GM12878 (cell line): ENCODE measurements around the gene TMEM266. TPM values are rescaled to one million over a fixed set of nuclear protein-coding genes. Genes with fewer than 3 reads are reported as not detected.

ENCODE experiments used
- ATAC-seq: fragments of 200-7000 bp; cut with Tn5 transposase; 3 replicates; pipeline ENCODE4 v1.9.1; 2020; ENCODE audit warnings: mild to moderate bottlenecking, moderate library complexity
- BruUV-seq: library from RNA; stranded (reverse); fragments of 400-500 nt; replicated peaks from 2 replicates; lab custom pipeline; 2021; lab: Mats Ljungman, UMichigan
- CTCF ChIA-PET: fragments of 300-600 bp; sonication (Branson Sonifier 250); formaldehyde crosslinking; extraction: SDS; loops from one replicate; lab custom pipeline; 2021; ENCODE audit warnings: inconsistent platforms; lab: Yijun Ruan, JAX
- POLR2A ChIA-PET: fragments of 350-600 bp; formaldehyde crosslinking; extraction: SDS; loops from one replicate; lab custom pipeline; 2021; ENCODE audit warnings: inconsistent platforms; lab: Charles Lee
- RAD21 ChIA-PET: fragments of 300-600 bp; sonication (Branson Sonifier 250); formaldehyde crosslinking; loops from one replicate; lab custom pipeline; 2023; ENCODE audit warnings: antibody characterized with exemption; ENCODE audit not compliant: unreplicated experiment; lab: Charles Lee
- SMC1A ChIA-PET: fragments of 300-600 bp; sonication (Branson Sonifier 250); formaldehyde crosslinking; loops from one replicate; lab custom pipeline; 2023; ENCODE audit not compliant: unreplicated experiment, uncharacterized antibody; lab: Charles Lee
- DNase-seq: peaks from one replicate; pipeline ENCODE4 v3.0.0-alpha.2; 2011; ENCODE audit warnings: low read depth, low spot score
- FAIRE-seq: peaks from 3 replicates; lab custom pipeline; 2011; peaks lifted over from hg19 to GRCh38; lab: Jason Lieb, UNC
- H2AFZ ChIP-seq: 2 replicates; pipeline ENCODE4 v1.6.0; 2011; ENCODE audit warnings: low read depth, low read length, control low read depth; ENCODE audit not compliant: control insufficient read depth
- H3K27ac ChIP-seq: 2 replicates; pipeline ENCODE4 v1.5.1; 2011; ENCODE audit warnings: control low read depth; ENCODE audit not compliant: control insufficient read depth, insufficient read depth
- H3K27me3 ChIP-seq, 2 experiments: replicated peaks in 1 of 2; 2 replicates each; pipeline versions ENCODE4 v1.6.0 to v1.6.1; 2011; ENCODE audit warnings: low read length in 1 of 2; ENCODE audit not compliant: control insufficient read depth in 2 of 2, insufficient read depth in 2 of 2
- H3K36me3 ChIP-seq, 2 experiments: 2 replicates each; pipeline ENCODE4 v1.5.1; 2011; ENCODE audit warnings: low read length in 1 of 2; ENCODE audit not compliant: control insufficient read depth in 2 of 2, insufficient read depth in 2 of 2
- H3K4me1 ChIP-seq: 2 replicates; pipeline ENCODE4 v1.6.1; 2011; ENCODE audit warnings: mild to moderate bottlenecking, low read length, moderate library complexity, mixed read lengths; ENCODE audit not compliant: control insufficient read depth, insufficient read depth
- H3K4me2 ChIP-seq: 2 replicates; pipeline ENCODE4 v1.6.0; 2011; ENCODE audit warnings: control low read depth; ENCODE audit not compliant: control insufficient read depth, insufficient read depth
- H3K4me3 ChIP-seq: fragments of 200-600 bp; sonication (generic); 2 replicates; pipeline ENCODE4 v1.5.1; 2016
- H3K79me2 ChIP-seq: 2 replicates; pipeline ENCODE4 v1.6.0; 2011; ENCODE audit warnings: low read length; ENCODE audit not compliant: control insufficient read depth, insufficient read depth
- H3K9ac ChIP-seq: 2 replicates; pipeline ENCODE4 v1.8.0; 2011; ENCODE audit warnings: low read length, control low read depth, mixed read lengths; ENCODE audit not compliant: control insufficient read depth, insufficient read depth
- H3K9me3 ChIP-seq: replicated peaks from 3 replicates; pipeline ENCODE4 v1.5.1; 2011; ENCODE audit warnings: mild to moderate bottlenecking, low read length; ENCODE audit not compliant: control insufficient read depth, insufficient read depth
- H4K20me1 ChIP-seq: 2 replicates; pipeline ENCODE4 v1.6.0; 2011; ENCODE audit not compliant: control insufficient read depth, insufficient read depth
- BCL3 ChIP-seq: IDR thresholded peaks from 2 replicates; pipeline ENCODE4 v1.6.1; 2011; ENCODE audit warnings: borderline replicate concordance, low read depth, mild to moderate bottlenecking, moderate library complexity, low read length; ENCODE audit not compliant: insufficient read depth, poor library complexity, severe bottlenecking
- BHLHE40 ChIP-seq, 2 experiments: fragments of 450-650 bp in 1 of 2; IDR thresholded peaks; 2 replicates each; pipeline ENCODE4 v1.6.1; 2011 to 2017; ENCODE audit warnings: low read depth in 2 of 2, borderline replicate concordance in 1 of 2, improper control_type of control experiment in 1 of 2, low read length in 1 of 2, mild to moderate bottlenecking in 1 of 2
- EP300 ChIP-seq, 2 experiments: fragments of 150-350 bp in 1 of 2; IDR thresholded peaks; 2 replicates each; pipeline ENCODE4 v1.6.1; 2011 to 2012; ENCODE audit warnings: low read depth in 2 of 2, low read length in 2 of 2, borderline replicate concordance in 1 of 2, improper control_type of control experiment in 1 of 2, inconsistent platforms in 1 of 2; ENCODE audit not compliant: control insufficient read depth in 1 of 2
- ESRRA ChIP-seq: IDR thresholded peaks from 2 replicates; pipeline ENCODE4 v1.6.1; 2012; ENCODE audit warnings: mild to moderate bottlenecking, low read length, improper control_type of control experiment
- SIX5 ChIP-seq: IDR thresholded peaks from 2 replicates; pipeline ENCODE4 v1.6.1; 2011; ENCODE audit warnings: mild to moderate bottlenecking, low read depth, low read length, moderate library complexity; ENCODE audit not compliant: severe bottlenecking
- WGBS: methylation state at CpG from one replicate; pipeline ENCODE4 v1.1.6; 2016; ENCODE audit warnings: low lambda C conversion rate; ENCODE audit not compliant: insufficient replicate concordance, insufficient coverage; ENCODE audit errors: missing lambda C conversion rate; 5-methylcytosine and 5-hydroxymethylcytosine counted together
- in situ Hi-C: fragments of 300-500 bp; cut with MboI; formaldehyde crosslinking; loops from 9 replicates; pipeline ENCODE4 v1.14.3; 2018; ENCODE audit warnings: mixed read lengths
- intact Hi-C: fragments of 100-400 bp; cut with micrococcal nuclease; formaldehyde crosslinking; loops from one replicate; pipeline ENCODE4 v1.14.2; 2022; ENCODE audit not compliant: unreplicated experiment
- polyA plus RNA-seq, 11 experiments: library from polyadenylated mRNA; depleted of rRNA in 4 of 11; unstranded in 6 of 11; stranded (reverse) in 5 of 11; fragments of >200 nt; fragmentation: Nextera tagmentation in 4 of 11; fragmentation: Illumina TruSeq in 1 of 11; extraction: Ambion mirVana in 4 of 11; extraction: Trizol in 1 of 11; gene quantifications; 1 replicate in 1 of 11; 2 replicates in 10 of 11; pipeline versions ENCODE4 v1.2.1 to v1.2.3, GENCODE V29; 2011 to 2016; ENCODE audit warnings: inconsistent platforms in 2 of 11, missing spikeins in 2 of 11, low read depth in 1 of 11
- total RNA-seq, 4 experiments: library from RNA; depleted of rRNA in 3 of 4; stranded (reverse); fragments of >200 nt in 3 of 4; fragmentation: Illumina TruSeq in 1 of 4; extraction: Trizol in 1 of 4; gene quantifications; 2 replicates each; pipeline versions ENCODE4 v1.2.1 to v1.2.3, GENCODE V29; 2013 to 2021

TMEM266 gene
- total and polyA plus RNA-seq, 10 of the 15 experiments (the other 5 are each of a cell fraction or from before 2014, with no cell fraction given) = 0.11 to 0.70 (median 0.39) TPM

GRCh38 chr15:76062286-76062685, 2.5 kb downstream of the TMEM266 start:
- H4K20me1 ChIP-seq = no peaks in the 10 kb centered on the region
- ChIA-PET POLR2A (interaction anchor here (0.9 kb wide), 1 partner anchor 10 kb away, joined by 4 read pairs; no protein-coding TSS in a partner anchor), RAD21 (interaction anchor here (1.0 to 10.8 kb wide), 2 partner anchors 75 to 88 kb away, joined by 3 to 214 read pairs; no protein-coding TSS in a partner anchor), CTCF (interaction anchor here (1.0 to 10.6 kb wide), 4 partner anchors 36 to 253 kb away, joined by 3 to 347 read pairs (median 66); no protein-coding TSS in a partner anchor), SMC1A (interaction anchor here (1.7 to 9.0 kb wide), 2 partner anchors 79 to 91 kb away, joined by 3 to 217 read pairs; no protein-coding TSS in a partner anchor)
- intact Hi-C loops (no loop called here), in situ Hi-C loops (no loop called here)
- 48% methylated on average over 3 of the region's 3 CpGs for WGBS
- FAIRE-seq (no peak), DNase-seq (no peak), ATAC-seq (no peak)
- H3K9ac ChIP-seq = no peak overlapping the region
- H3K36me3 ChIP-seq = no peaks in the 10 kb centered on the region
- peaks cover 22% of the 10 kb centered on the region for H3K4me1 ChIP-seq
- H3K4me2 ChIP-seq = no peak overlapping the region
- TF ChIP-seq BCL3 = no peak
- TF ChIP-seq SIX5 = no peak
- TF ChIP-seq EP300 (IDR thresholded peaks at IDR 0.05; ENCODE audit: borderline replicate concordance in 1 of 2, control insufficient read depth in 1 of 2, low read depth in 2 of 2, low read length in 2 of 2) = no peak
- no peak for TF ChIP-seq ESRRA
- TF ChIP-seq BHLHE40 (IDR thresholded peaks at IDR 0.05; ENCODE audit: borderline replicate concordance in 1 of 2, low read depth in 2 of 2, low read length in 1 of 2) = no peak
- H3K27me3 ChIP-seq = no peaks in the 10 kb centered on the region; a peak in 1 of 4 replicates
- H3K4me3 ChIP-seq = no peak overlapping the region
- no TSS peak for BruUV-seq
- H2AFZ ChIP-seq = no peak overlapping the region; the same call in 1 of the 2 replicates
- H3K9me3 ChIP-seq = no peaks in the 10 kb centered on the region
- no peaks in the 10 kb centered on the region for H3K79me2 ChIP-seq
- H3K27ac ChIP-seq = no peak overlapping the region
